ENCODE measurements around the gene CMTM4.

GRCh38 chr16:66687906-66688625 lies 8.5 kb downstream of the CMTM4 start:
- no peak for TF ChIP-seq CEBPB (IDR thresholded peaks at IDR 0.05)
- TF ChIP-seq CREB1 (IDR thresholded peaks at IDR 0.05; ENCODE audit: low read depth): no peak
- no peak for TF ChIP-seq EP300 (IDR thresholded peaks at IDR 0.05; ENCODE audit: borderline replicate concordance)

Data from Ishikawa (cell line).